Keratinocyte (primary cell): ENCODE measurements around the gene TAF5.

ENCODE experiments used
- CTCF ChIP-seq, 3 experiments: IDR thresholded peaks in 1 of 3; conservative IDR thresholded peaks in 1 of 3; optimal IDR thresholded peaks in 1 of 3; 2 replicates in 2 of 3; 3 replicates in 1 of 3; pipeline versions ENCODE3 to v1.5.1; 2011; ENCODE audit warnings: low read length in 3 of 3, mild to moderate bottlenecking in 3 of 3, moderate library complexity in 2 of 3, control low read depth in 1 of 3, inconsistent platforms in 1 of 3; ENCODE audit not compliant: insufficient read depth in 2 of 3; ENCODE audit errors: extremely low read depth in 1 of 3
- EZH2 ChIP-seq: IDR thresholded peaks from one replicate; pipeline ENCODE4 v1.6.1; 2012; ENCODE audit warnings: inconsistent platforms, mild to moderate bottlenecking, low read length, moderate library complexity

GRCh38 chr10:103431902-103432301 lies 64.1 kb downstream of the TAF5 start:
- TF ChIP-seq CTCF (optimal IDR thresholded peaks at IDR 0.05 in 1 of 3, IDR thresholded peaks at IDR 0.05 in 1 of 3, conservative IDR thresholded peaks at IDR 0.05 in 1 of 3; ENCODE audit: extremely low read depth in 1 of 3, insufficient read depth in 2 of 3, low read length in 3 of 3) (no peak), EZH2 (no peak)
